Liver (tissue), 9 donors: ENCODE data around the gene KRT83. TPM values are rescaled to one million over a fixed set of nuclear protein-coding genes. Genes with fewer than 3 reads are reported as not detected.

Experiments used
- DNase-seq: peaks from one replicate; pipeline ENCODE4 v3.0.0-alpha.2; 2017; ENCODE audit warnings: low spot score
- H3K27ac ChIP-seq, 2 donors: one replicate each; pipeline ENCODE4 v1.7.0; 2013; ENCODE audit warnings: inconsistent platforms in 2 of 2, low read length in 2 of 2, control low read depth in 1 of 2, low read depth in 1 of 2, mild to moderate bottlenecking in 1 of 2
- H3K27me3 ChIP-seq, 4 donors: one replicate each; pipeline versions ENCODE4 v1.6.1 to v1.7.0; 2013; ENCODE audit warnings: low read length in 3 of 4, inconsistent platforms in 1 of 4, mild to moderate bottlenecking in 1 of 4, moderate library complexity in 1 of 4; ENCODE audit not compliant: control insufficient read depth in 4 of 4, insufficient read depth in 4 of 4
- H3K36me3 ChIP-seq, 4 donors: one replicate each; pipeline versions ENCODE4 v1.6.1 to v1.7.0; 2013; ENCODE audit warnings: low read length in 3 of 4, mild to moderate bottlenecking in 3 of 4, low read depth in 1 of 4, moderate library complexity in 1 of 4; ENCODE audit not compliant: control insufficient read depth in 4 of 4, insufficient read depth in 3 of 4
- H3K4me1 ChIP-seq, 4 donors: one replicate each; pipeline versions ENCODE4 v1.6.1 to v1.7.0; 2013; ENCODE audit warnings: low read length in 3 of 4, mild to moderate bottlenecking in 3 of 4, moderate library complexity in 1 of 4; ENCODE audit not compliant: control insufficient read depth in 4 of 4, insufficient read depth in 4 of 4
- H3K4me3 ChIP-seq, 3 donors: one replicate each; pipeline versions ENCODE4 v1.6.1 to v1.7.0; 2013; ENCODE audit warnings: low read length in 3 of 3, control low read depth in 1 of 3, low read depth in 1 of 3, mild to moderate bottlenecking in 1 of 3
- H3K9ac ChIP-seq, 2 donors: one replicate each; pipeline ENCODE4 v1.7.0; 2013; ENCODE audit warnings: low read length in 2 of 2, mild to moderate bottlenecking in 2 of 2, moderate library complexity in 2 of 2, control low read depth in 1 of 2, low read depth in 1 of 2
- H3K9me3 ChIP-seq, 4 donors: one replicate each; pipeline versions ENCODE4 v1.6.1 to v1.7.0; 2013; ENCODE audit warnings: low read length in 3 of 4; ENCODE audit not compliant: control insufficient read depth in 4 of 4
- ATF3 ChIP-seq: IDR thresholded peaks from 2 replicates; pipeline ENCODE4 v1.6.1; 2016; ENCODE audit warnings: antibody characterized with exemption
- CTCF ChIP-seq: fragments of 150-350 bp; IDR thresholded peaks from 2 replicates; pipeline ENCODE4 v1.5.1; 2017; ENCODE audit warnings: improper control_type of control experiment, low read depth, low read length; ENCODE audit not compliant: missing input control
- EGR1 ChIP-seq, 2 donors: IDR thresholded peaks; 2 replicates each; pipeline ENCODE4 v1.6.1; 2016 to 2018; ENCODE audit warnings: antibody characterized with exemption in 2 of 2, low read depth in 2 of 2
- FOXA1 ChIP-seq: IDR thresholded peaks from 2 replicates; pipeline ENCODE4 v1.6.1; 2016; ENCODE audit warnings: antibody characterized with exemption
- FOXA2 ChIP-seq: IDR thresholded peaks from 2 replicates; pipeline ENCODE4 v1.6.1; 2016; ENCODE audit warnings: antibody characterized with exemption
- GABPA ChIP-seq, 2 donors: IDR thresholded peaks in 1 of 2; conservative IDR thresholded peaks in 1 of 2; 2 replicates each; pipeline ENCODE4 v1.6.1; 2016; ENCODE audit warnings: antibody characterized with exemption in 2 of 2, mild to moderate bottlenecking in 1 of 2, moderate library complexity in 1 of 2
- HNF4A ChIP-seq, 2 donors: conservative IDR thresholded peaks; 2 replicates each; pipeline ENCODE4 v1.6.1; 2016; ENCODE audit warnings: antibody characterized with exemption in 2 of 2, mild to moderate bottlenecking in 2 of 2
- HNF4G ChIP-seq: IDR thresholded peaks from 2 replicates; pipeline ENCODE4 v1.6.1; 2016; ENCODE audit warnings: antibody characterized with exemption
- MAX ChIP-seq: IDR thresholded peaks from 2 replicates; pipeline ENCODE4 v1.6.1; 2016; ENCODE audit warnings: antibody characterized with exemption
- RAD21 ChIP-seq, 2 donors: IDR thresholded peaks; 2 replicates each; pipeline ENCODE4 v1.6.1; 2016; ENCODE audit warnings: antibody characterized with exemption in 2 of 2, mild to moderate bottlenecking in 2 of 2
- RXRA ChIP-seq, 2 donors: IDR thresholded peaks; 2 replicates each; pipeline ENCODE4 v1.6.1; 2017 to 2018; ENCODE audit warnings: antibody characterized with exemption in 2 of 2, mild to moderate bottlenecking in 1 of 2
- SP1 ChIP-seq: IDR thresholded peaks from 2 replicates; pipeline ENCODE4 v1.6.1; 2018; ENCODE audit warnings: antibody characterized with exemption, mild to moderate bottlenecking
- YY1 ChIP-seq: IDR thresholded peaks from 2 replicates; pipeline ENCODE4 v1.6.1; 2016; ENCODE audit warnings: antibody characterized with exemption, mild to moderate bottlenecking
- ZBTB33 ChIP-seq: IDR thresholded peaks from 2 replicates; pipeline ENCODE4 v1.6.1; 2016; ENCODE audit warnings: antibody characterized with exemption
- WGBS: extraction: QIAGEN DNeasy Blood & Tissue Kit; methylation state at CpG from one replicate; pipeline ENCODE4 v1.1.7; 2013; 5-methylcytosine and 5-hydroxymethylcytosine counted together
- polyA plus RNA-seq, 2 donors: library from polyadenylated mRNA; stranded (reverse) in 1 of 2; unstranded in 1 of 2; fragments of 200-250 nt in 1 of 2; fragments of >200 nt in 1 of 2; fragmentation: Nextera tagmentation in 1 of 2; extraction: Ambion mirVana in 1 of 2; gene quantifications; one replicate each; pipeline versions ENCODE4 v1.2.1 to v1.2.3, GENCODE V29; 2013 to 2015
- total RNA-seq, 2 donors: library from RNA; depleted of rRNA; stranded (reverse); fragments of >200 nt; gene quantifications; one replicate each; pipeline ENCODE4 v1.2.3, GENCODE V29; 2014
- donor health status: healthy.
- donor health status: healthy.
- donor health status: healthy.
- donor health status: healthy.
- donor health status: healthy.

Gene KRT83
- total and polyA plus RNA-seq, 4 donors, result not detected

GRCh38 chr12:52350021-52350620 lies 28.9 kb upstream of the KRT83 start:
- 97% methylated on average over 8 of the region's 8 CpGs for WGBS
- H3K9me3 ChIP-seq, result no peaks in the 10 kb centered on the region
- no peaks in the 10 kb centered on the region for H3K27me3 ChIP-seq
- peaks cover 0 to 13% (median 6%) of the 10 kb centered on the region in 4 donors for H3K4me1 ChIP-seq
- no peak overlapping the region for H3K27ac ChIP-seq
- no peak overlapping the region for H3K9ac ChIP-seq
- DNase-seq, result no peak
- no peaks in the 10 kb centered on the region for H3K36me3 ChIP-seq
- TF ChIP-seq SP1 (no peak), YY1 (no peak), RAD21 (IDR thresholded peaks at IDR 0.05) (no peak), CTCF (no peak), FOXA1 (no peak), HNF4A (conservative IDR thresholded peaks at IDR 0.05) (no peak), EGR1 (IDR thresholded peaks at IDR 0.05; ENCODE audit: low read depth in 2 of 2) (no peak), HNF4G (no peak), MAX (no peak), GABPA (IDR thresholded peaks at IDR 0.05 in 1 of 2, conservative IDR thresholded peaks at IDR 0.05 in 1 of 2) (no peak), RXRA (IDR thresholded peaks at IDR 0.05) (no peak)
- H3K4me3 ChIP-seq, result no peak overlapping the region

- no peak overlapping the region for H3K27ac ChIP-seq
- no peak for DNase-seq
- no peaks in the 10 kb centered on the region for H3K36me3 ChIP-seq
- H3K4me3 ChIP-seq, result no peak overlapping the region
- no peak for TF ChIP-seq MAX
- TF ChIP-seq ZBTB33, result no peak
- TF ChIP-seq FOXA2, result no peak
- no peak for TF ChIP-seq RXRA (IDR thresholded peaks at IDR 0.05)
- no peak for TF ChIP-seq ATF3
- H3K4me1 ChIP-seq, result peaks cover 3 to 18% (median 11%) of the 10 kb centered on the region in 4 donors
- H3K27me3 ChIP-seq, result no peaks in the 10 kb centered on the region
- no peaks in the 10 kb centered on the region for H3K9me3 ChIP-seq
- H3K9ac ChIP-seq, result no peak overlapping the region
- 90% methylated on average over 6 of the region's 6 CpGs for WGBS
These were observed 28.0 kb upstream of the KRT83 start for GRCh38 chr12:52349196-52349595.
